Ramos (cell line): ENCODE measurements around the gene RNU6-1.

Source experiments
- in situ Hi-C: fragments of 300-500 bp; cut with MboI; formaldehyde crosslinking; loops from one replicate; pipeline ENCODE4 v1.14.3; 2022; ENCODE audit warnings: low sequenced_read_pairs; ENCODE audit not compliant: unreplicated experiment

The RNU6-1 gene

DNA sequence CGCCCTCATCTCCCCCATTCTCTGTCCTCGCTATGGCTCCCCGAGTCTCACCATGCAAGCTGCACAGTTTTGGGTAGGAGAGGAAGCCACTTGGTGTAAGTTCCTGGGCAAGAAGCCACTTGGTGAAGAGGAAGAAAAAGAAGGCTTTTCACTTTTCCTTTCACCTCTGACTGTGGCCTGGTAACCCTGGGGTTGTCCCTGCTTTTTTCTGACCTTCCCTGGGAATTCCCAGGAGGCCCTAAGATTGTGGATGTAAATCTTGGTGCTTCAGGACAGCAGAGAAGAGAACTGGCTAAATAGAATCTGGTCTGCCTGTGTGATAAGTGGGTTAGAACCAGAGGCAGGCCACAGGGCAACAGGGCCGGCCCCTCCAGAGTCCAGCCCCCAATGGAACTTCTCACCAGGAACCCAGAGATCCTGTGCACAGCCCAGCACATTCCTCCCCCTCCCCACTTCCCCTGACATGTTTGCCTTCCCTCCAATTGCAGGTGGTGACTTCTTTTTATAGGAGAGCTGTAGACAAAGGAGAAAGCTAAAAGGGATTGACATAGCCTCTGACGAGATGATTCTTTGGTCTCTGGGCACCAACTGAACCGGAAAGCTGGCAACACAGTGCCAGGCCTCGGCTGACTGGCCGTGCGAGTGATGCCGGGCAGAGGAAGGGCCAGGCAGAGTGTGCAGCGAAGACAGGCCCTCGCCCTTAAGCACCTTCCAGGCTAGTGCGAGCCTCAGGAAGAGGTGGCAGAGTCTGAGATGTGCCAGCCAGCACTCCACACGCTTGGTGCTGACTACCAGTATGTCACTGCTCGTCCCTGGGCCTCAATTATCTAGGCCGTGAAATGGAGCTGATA lies 34.0 kb downstream of the RNU6-1 start:
- in situ Hi-C loops: no loop called here

DNA sequence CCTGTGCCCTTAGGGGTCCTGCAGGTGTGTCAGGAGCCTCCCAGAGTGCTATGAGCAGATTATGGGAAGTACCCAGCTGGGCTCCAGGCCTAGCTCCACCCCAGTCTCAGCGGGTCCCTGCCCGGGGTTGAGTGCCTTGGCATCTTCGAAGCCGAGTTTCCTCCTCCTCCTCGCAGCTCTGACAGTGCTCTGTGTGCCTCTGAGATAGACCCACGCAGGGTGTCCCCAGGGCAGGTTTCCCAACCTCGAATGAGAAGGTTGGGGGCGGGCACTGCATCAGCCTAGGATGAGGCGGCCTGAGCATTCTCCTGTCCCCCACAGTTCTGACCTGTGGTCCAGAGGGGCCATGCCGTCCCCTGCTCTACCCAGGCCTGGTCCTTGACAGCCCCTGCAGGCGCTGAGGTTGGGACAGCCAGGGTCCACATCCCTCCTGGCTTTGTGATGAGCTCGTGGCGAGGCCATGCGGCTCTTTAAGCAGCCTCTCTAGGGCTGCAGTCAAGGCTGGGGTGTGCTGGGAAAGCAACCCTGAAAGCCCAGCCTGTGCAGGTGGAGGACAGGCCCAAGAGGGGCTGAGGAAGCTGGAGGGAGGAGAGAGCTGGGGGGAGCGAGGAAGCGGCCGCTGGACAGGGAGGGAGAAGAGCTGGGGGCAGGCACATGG lies 34.7 kb downstream of the RNU6-1 start:
- in situ Hi-C loops: no loop called here

DNA sequence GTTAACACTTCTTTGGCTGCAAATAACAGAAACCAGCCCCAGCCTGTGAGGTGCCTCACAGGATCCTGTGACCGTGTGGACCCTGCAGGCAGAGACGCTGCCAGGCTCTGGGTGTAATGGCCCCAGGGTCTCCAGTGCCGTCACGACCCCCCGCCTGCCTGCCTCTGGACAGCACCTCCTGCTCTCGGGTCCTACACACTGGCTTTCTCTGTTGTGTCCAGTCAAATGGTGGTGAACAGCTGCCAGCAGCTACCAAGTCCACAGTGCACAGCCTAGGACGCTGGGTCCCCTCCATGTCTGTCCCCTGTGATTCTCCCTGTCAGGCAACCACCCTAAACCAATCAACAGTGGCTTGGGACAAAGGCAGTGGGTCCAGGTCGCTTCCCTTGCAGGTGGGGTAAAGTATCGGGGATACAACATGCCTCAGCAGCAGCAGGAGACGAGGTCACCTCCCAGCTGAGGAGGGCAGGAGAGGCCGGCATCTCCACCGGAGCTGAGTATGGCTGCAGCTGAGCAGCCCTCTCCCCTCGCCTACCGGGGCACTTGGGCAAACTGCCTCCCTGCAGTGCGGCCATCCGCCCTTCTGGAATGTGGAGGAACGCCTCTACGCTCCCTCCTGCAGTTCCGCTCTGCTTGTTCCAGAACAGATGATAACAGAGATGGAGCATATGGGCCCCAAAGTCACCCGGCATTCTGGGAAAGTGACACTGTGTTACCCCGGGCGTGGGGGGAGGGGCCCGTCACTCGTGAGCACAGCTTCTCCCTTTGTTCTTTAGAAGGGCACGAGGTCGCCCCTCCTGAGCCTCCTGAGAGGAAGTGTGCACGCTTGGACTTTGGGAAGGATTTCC lies 35.6 kb downstream of the RNU6-1 start:
- in situ Hi-C loops: no loop called here

DNA sequence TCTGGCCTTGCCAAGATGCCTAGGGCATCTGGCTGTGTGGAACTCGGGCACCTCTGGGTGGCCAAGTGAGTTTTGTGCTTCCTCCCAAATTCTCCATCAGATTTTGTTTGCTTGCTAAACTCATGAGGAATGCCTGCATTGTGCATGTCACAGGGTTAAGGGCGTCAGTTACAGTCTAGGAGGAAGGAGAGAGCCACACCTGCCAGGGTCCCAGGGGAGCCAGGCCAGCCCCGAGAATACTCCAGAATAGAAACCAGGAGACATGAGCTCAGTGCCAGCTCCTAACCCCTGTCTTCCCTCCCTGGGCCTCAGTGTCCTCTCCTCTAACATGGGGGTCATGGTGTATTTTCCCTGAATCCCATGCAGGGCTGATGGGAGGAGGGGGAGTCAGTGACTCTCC lies 36.5 kb downstream of the RNU6-1 start:
- in situ Hi-C loops: no loop called here

DNA sequence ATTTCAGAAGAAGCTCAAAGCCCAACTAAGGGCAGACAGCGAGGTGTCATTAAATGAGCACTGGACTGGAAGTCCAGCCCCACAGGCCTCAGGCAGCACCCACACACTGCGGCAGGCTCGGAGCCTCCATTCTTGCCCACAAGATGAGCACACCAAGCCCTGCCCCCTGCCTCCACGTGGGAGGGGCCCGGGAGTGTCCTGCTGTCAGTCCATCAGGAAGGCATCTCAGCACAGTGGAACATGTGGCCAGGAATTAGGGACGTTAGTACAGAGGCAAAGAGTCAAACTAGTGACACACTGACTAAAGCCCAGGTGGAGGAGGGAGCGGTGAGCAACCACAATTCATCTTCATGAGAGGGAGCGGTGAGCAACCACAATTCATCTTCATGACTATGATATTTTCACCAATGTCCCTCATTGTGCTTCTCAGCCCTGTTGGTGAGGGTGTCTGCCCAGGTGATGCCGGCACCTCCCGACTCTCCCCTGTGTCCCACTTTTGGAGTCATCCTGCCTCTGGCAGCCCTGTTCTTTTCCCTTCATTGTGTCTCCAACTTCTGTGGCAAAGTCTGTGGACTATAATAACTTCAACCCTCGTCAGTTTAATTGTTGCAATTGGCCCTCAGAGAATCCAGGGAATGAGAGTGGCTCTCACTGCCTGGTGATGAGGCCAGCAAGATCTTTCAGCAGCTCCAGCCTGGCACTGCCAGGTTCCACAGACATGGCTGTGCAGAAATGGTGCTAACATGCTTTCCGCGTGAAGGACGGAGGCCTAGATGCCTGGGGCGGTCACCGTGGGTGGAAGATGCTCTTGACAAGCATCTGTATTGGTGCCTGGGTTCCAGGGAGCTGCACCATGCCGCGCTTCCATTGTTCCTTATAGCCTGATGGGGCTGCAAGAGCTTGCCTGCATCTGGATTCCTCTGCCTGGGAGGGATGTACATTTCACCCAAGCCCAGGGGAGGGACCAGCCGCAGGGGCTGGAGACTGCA lies 37.6 kb downstream of the RNU6-1 start:
- in situ Hi-C loops: no loop called here

DNA sequence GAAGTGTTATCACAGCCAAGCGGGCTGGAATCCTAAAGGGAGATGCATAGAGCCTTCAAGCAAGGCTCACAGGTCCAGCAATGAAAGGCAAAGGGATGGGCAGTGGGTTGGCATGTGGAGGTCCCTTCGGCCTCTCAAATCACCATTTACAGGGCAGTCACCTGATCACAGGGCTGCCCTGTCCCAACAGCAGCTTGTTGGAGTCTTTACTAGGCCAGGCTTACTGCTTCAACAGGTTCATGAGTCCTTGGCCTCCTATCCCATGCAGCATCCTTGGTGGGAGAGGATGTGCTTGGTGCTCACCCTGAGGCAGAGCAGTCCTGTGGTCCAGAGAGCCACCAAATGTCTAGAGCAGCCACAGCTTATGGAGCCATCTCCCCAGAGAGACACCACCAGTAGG lies 38.7 kb downstream of the RNU6-1 start:
- in situ Hi-C loops: no loop called here

DNA sequence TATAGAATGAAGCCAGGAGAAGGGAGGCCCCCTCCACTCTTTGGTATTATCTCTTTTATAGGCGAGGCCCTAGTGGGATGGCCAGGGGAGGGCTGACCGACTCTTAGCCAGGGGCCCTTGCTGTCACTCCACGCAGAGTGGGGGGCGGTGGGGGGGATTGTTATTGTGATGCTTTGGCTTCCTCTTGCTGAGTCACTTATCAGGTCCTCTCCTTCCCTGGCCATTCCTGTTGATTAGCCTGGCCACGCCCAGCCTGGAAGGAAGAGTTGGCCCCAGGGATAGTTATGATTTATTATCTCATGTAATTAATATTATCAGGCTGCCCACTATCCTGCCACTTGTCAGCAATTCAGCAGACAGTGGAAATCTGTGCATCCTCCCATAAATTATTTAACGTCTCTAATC lies 40.0 kb downstream of the RNU6-1 start:
- in situ Hi-C loops: loop anchor here (25.0 kb wide), 2 partner anchors 713 to 837 kb away; no protein-coding TSS in a partner anchor

DNA sequence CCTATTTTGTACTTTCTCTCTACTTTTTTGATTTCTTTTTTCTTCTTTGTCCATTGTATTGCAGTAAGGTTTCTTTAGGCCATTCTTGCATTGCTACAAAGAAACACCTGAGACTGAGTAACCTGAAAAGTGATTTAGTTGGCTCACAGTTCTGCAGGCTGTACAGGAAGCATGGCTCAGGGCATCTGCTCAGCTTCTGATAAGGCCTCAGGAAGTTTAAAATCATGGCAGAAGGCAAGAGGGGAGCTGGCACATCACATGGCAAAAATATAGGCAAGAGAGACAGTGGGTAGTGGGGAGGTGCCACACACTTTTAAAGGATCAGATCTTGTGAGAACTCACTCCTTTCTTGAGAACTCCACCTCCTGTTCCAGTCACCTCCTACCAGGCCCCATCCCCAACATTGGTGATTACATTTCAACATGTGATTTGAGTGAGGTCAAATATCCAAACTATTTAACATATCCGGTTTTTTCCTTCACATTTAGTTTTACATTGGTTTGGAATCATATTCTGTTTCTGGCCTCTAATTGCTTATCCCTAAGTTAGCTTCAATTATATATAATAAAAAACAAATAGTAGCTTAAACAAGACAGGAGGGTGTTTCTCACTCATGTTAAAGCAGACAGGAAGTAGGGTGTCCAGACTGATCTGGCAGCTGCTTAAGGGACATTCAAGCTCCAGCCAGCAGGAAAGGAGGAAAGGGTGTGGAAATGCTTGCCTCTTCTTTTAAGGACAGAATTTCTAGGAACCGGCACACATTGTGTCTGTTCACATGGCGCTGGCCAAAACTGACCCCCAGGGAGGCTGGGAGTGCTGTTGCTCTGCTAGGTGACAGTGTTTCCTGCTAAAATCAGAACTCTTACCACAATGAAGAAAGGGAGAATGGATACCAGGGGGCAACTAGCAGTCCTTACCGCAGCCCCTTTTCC lies 43.4 kb downstream of the RNU6-1 start:
- in situ Hi-C loops: loop anchor here (25.0 kb wide), 2 partner anchors 709 to 841 kb away; no protein-coding TSS in a partner anchor

DNA sequence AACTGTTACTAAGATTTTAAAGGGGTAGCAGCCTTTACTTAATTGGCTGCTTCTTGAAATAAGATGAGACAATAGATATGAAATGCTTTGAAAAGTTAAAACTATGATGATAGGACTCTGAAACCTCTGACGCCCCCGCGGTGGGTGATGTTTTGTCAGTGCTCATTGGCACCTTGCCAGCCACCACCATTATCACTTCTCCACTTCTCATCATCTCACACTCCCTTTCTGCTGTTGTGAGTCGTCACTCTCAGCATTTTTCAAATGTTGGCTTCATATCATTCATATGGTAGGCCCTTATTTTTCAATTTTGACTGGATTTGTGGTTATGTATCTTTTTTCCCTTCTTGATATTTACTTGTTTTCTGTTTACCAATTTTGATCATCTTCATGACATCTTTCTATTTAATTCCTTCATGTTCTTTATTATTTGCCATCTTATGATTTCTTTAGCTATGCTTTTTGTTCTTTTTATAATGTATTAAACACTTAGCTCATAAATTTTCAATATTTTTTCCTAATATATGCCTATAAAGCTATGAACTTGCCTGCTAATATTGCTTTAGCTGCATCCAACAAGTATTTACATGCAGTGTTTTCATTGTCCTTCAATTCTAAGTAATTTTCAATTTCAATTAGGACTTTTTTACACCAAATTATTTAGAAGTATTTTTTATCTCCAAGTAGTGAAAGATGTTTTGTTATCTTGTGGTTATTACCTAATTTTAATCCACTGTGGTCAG lies 44.8 kb downstream of the RNU6-1 start:
- in situ Hi-C loops: loop anchor here (25.0 kb wide), 2 partner anchors 708 to 842 kb away; no protein-coding TSS in a partner anchor

DNA sequence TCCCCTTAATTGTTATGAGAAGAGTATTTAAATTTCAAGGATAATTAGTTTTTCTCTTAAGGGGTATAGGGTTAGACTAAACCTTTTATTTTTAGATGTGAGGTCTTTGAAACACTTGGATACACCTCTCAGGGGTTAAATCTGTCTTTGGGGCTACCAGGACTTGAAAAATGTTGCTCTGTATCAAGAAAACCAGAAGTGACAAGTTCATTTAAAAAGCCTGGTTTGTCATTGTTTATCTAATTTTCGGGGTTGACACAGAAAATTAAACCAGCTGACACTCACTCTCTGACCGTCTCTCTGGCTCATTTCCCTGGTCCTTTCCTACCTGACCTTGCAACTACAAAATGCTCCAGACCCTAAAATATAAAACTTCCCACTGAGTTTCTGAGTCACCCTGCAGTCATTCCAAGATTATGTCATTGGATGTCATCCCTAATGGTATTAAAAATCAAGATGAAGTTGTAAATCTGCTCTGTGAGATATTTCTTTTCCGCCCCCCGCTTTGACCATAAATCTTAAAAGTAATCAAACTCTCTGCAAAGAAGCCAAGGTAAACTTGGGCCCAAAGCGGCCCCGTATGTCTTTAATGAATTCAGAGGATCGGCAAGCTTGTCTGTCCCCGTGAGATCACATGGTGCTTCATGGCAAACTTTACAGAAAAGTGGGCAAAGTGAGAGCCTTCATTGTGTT lies 47.4 kb downstream of the RNU6-1 start:
- in situ Hi-C loops: loop anchor here (25.0 kb wide), 2 partner anchors 705 to 845 kb away; no protein-coding TSS in a partner anchor

DNA sequence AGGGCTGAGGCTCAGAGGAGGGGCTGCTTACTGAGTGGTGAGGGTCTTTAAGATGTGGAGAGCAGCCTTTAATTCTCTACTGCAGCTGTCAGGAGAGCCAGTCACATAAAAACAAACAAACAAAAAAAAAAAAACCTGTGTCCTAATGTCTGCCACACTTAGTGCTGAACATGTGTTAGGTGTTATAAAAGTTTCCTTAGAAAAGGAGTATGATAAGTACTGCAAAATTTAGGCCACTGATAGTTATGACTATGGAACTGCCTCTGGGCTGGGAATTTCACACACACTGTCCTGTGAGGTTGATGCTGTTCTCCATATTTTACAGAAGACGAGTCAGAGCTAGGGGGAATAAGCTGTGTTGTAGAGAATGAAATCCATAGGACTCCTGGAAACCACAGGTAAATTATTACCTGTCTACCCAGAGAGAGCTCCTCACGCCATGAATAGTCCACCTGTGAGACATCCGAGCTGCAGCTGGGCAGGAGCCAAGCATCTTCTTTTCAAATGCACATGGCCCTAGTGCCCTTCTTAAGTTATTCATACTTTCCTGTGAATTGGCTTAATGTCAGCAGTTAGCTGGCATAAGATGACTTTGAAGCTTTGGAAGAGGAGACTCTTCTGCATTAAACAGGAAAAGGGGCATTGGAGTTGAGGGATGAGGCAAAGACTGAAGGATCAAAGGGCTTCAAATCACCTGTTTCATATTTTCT lies 49.1 kb downstream of the RNU6-1 start:
- in situ Hi-C loops: loop anchor here (25.0 kb wide), 2 partner anchors 703 to 847 kb away; no protein-coding TSS in a partner anchor
